B cell (primary cell): ENCODE measurements around the gene PKIB. TPM values are rescaled to one million over a fixed set of nuclear protein-coding genes. Genes with fewer than 3 reads are reported as not detected.
"Not testable (repeated sequence)": the region's sequence is repeated elsewhere in the genome, so short reads cannot be mapped to it uniquely, and the experiment has no call there.

Source experiments
- ATAC-seq: fragments of 200-7000 bp; cut with Tn5 transposase; one replicate; pipeline ENCODE4 v1.10.0; 2021; ENCODE audit warnings: low read depth, mild to moderate bottlenecking, moderate number of reproducible peaks, moderate library complexity
- CTCF ChIA-PET: fragments of 350-600 bp; sonication (Branson Sonifier 250); formaldehyde crosslinking; loops from one replicate; lab custom pipeline; 2021; ENCODE audit warnings: antibody characterized with exemption, inconsistent platforms; lab: Charles Lee
- POLR2A ChIA-PET: fragments of 350-600 bp; sonication (Branson Sonifier 250); formaldehyde crosslinking; loops from one replicate; lab custom pipeline; 2021; ENCODE audit warnings: antibody characterized with exemption; lab: Charles Lee
- DNase-seq: peaks from one replicate; pipeline ENCODE4 v3.0.0; 2013
- H2AFZ ChIP-seq: 2 replicates; pipeline ENCODE4 v1.6.1; 2012; ENCODE audit warnings: mild to moderate bottlenecking, low read depth, low read length; ENCODE audit not compliant: insufficient read depth, poor library complexity, severe bottlenecking
- H3K27ac ChIP-seq, 2 donors: 1 replicate in 1 of 2; 2 replicates in 1 of 2; pipeline ENCODE4 v1.5.1; 2012 to 2013; ENCODE audit warnings: low read length in 2 of 2, mild to moderate bottlenecking in 2 of 2, moderate library complexity in 1 of 2
- H3K27me3 ChIP-seq, 4 experiments: fragments of 200-600 bp in 1 of 4; sonication (generic) in 1 of 4; replicated peaks in 1 of 4; 1 replicate in 2 of 4; 2 replicates in 2 of 4; pipeline versions ENCODE4 v1.6.1 to v1.7.0; 2013 to 2016; ENCODE audit warnings: low read length in 3 of 4, mild to moderate bottlenecking in 2 of 4, mixed read lengths in 1 of 4, moderate library complexity in 1 of 4; ENCODE audit not compliant: insufficient read depth in 4 of 4, control insufficient read depth in 3 of 4; ENCODE audit errors: control extremely low read depth in 1 of 4
- H3K36me3 ChIP-seq, 2 experiments: replicated peaks in 1 of 2; 1 replicate in 1 of 2; 2 replicates in 1 of 2; pipeline versions ENCODE4 v1.6.1 to v1.7.1; 2013; ENCODE audit warnings: low read length in 1 of 2; ENCODE audit not compliant: insufficient read depth in 2 of 2, control insufficient read depth in 1 of 2; ENCODE audit errors: control extremely low read depth in 1 of 2, extremely low read depth in 1 of 2
- H3K4me1 ChIP-seq, 2 donors: fragments of 200-600 bp in 1 of 2; sonication (generic) in 1 of 2; 1 replicate in 1 of 2; 2 replicates in 1 of 2; pipeline versions ENCODE4 v1.5.1 to v1.6.1; 2013 to 2017; ENCODE audit warnings: low read length in 2 of 2; ENCODE audit not compliant: control insufficient read depth in 2 of 2, insufficient read depth in 2 of 2
- H3K4me2 ChIP-seq: replicated peaks from 2 replicates; pipeline ENCODE3; 2012; ENCODE audit warnings: mild to moderate bottlenecking, low read depth, low read length; ENCODE audit not compliant: poor library complexity, severe bottlenecking
- H3K4me3 ChIP-seq, 5 experiments: fragments of 200-600 bp in 1 of 5; sonication (generic) in 1 of 5; 1 replicate in 3 of 5; 2 replicates in 2 of 5; pipeline versions ENCODE4 v1.5.1 to v1.7.0; 2011 to 2016; ENCODE audit warnings: low read length in 4 of 5, mild to moderate bottlenecking in 4 of 5, low read depth in 2 of 5, control low read depth in 1 of 5, moderate library complexity in 1 of 5; ENCODE audit not compliant: insufficient read depth in 1 of 5; ENCODE audit errors: control extremely low read depth in 1 of 5, extremely low read depth in 1 of 5
- H3K79me2 ChIP-seq: fragments of 200-600 bp; sonication (generic); one replicate; pipeline ENCODE4 v1.6.0; 2016; ENCODE audit warnings: low read length; ENCODE audit not compliant: control insufficient read depth, insufficient read depth
- H3K9ac ChIP-seq: fragments of 200-600 bp; sonication (generic); 2 replicates; pipeline ENCODE4 v1.6.1; 2017; ENCODE audit warnings: mild to moderate bottlenecking, low read length, moderate library complexity
- H3K9me3 ChIP-seq, 3 donors: one replicate each; pipeline versions ENCODE4 v1.6.1 to v1.7.1; 2013; ENCODE audit warnings: low read length in 2 of 3; ENCODE audit not compliant: control insufficient read depth in 2 of 3, insufficient read depth in 1 of 3; ENCODE audit errors: control extremely low read depth in 1 of 3
- H4K20me1 ChIP-seq: 2 replicates; pipeline ENCODE4 v1.6.0; 2012; ENCODE audit warnings: mild to moderate bottlenecking, low read length; ENCODE audit not compliant: insufficient read depth, control insufficient read depth, poor library complexity, severe bottlenecking
- H3K27ac Mint-ChIP-seq: one replicate; pipeline ENCODE4 v1.8.0; 2021; ENCODE audit warnings: mixed read lengths
- H3K27me3 Mint-ChIP-seq: one replicate; pipeline ENCODE4 v1.8.0; 2021; ENCODE audit warnings: mixed read lengths
- H3K4me1 Mint-ChIP-seq: one replicate; pipeline ENCODE4 v1.8.0; 2021; ENCODE audit warnings: mixed read lengths
- H3K4me3 Mint-ChIP-seq: one replicate; pipeline ENCODE4 v1.8.0; 2021; ENCODE audit warnings: mixed read lengths
- H3K9me3 Mint-ChIP-seq: one replicate; pipeline ENCODE4 v1.8.0; 2022; ENCODE audit warnings: mixed read lengths; ENCODE audit not compliant: insufficient read depth
- CTCF ChIP-seq: fragments of 200-600 bp; IDR thresholded peaks from one replicate; pipeline ENCODE4 v1.8.0; 2022; ENCODE audit warnings: antibody characterized with exemption, mild to moderate bottlenecking
- EZH2 ChIP-seq: IDR thresholded peaks from 2 replicates; pipeline ENCODE4 v1.6.1; 2012; ENCODE audit warnings: borderline replicate concordance, low read depth, mild to moderate bottlenecking, moderate library complexity, low read length; ENCODE audit not compliant: insufficient read depth, poor library complexity, severe bottlenecking
- WGBS: methylation state at CpG from one replicate; pipeline ENCODE4 v1.1.5; 2013; ENCODE audit warnings: missing lambda C conversion rate; ENCODE audit not compliant: insufficient coverage; 5-methylcytosine and 5-hydroxymethylcytosine counted together
- intact Hi-C: fragments of 100-400 bp; cut with micrococcal nuclease; formaldehyde crosslinking; loops from one replicate; pipeline ENCODE4 v1.10.0; 2022
- polyA plus RNA-seq: library from polyadenylated mRNA; depleted of rRNA; stranded (reverse); fragments of >200 nt; gene quantifications from 2 replicates; pipeline ENCODE4 v1.2.3, GENCODE V29; 2012
- total RNA-seq, 2 donors: library from RNA; stranded (reverse); fragments of 120-200 nt in 1 of 2; gene quantifications; 1 replicate in 1 of 2; 2 replicates in 1 of 2; pipeline versions ENCODE4 v1.2.3 to v1.2.4, GENCODE V29; 2013 to 2022

Gene PKIB
- total and polyA plus RNA-seq, 2 donors (not counting 1 experiment from before 2014, with no cell fraction given) = 0.27 to 1.2 TPM

DNA sequence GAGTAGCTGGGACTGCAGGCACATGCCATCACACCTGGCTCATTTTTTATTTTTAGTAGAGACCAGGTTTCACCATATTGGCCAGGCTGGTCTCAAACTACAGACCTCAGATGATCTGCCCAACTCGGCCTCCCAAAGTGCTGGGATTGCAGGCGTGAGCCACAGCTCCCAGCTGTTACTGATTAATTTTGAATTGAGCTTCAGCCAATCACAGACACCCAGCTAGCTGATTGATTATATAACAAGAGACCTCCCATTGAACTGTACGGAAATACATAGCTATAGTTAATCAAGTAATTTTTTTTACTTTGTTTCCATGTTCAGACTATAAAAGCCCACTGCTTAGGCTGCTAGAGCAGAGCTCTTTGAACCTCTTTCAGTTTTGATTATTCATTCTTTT, 31.6 kb downstream of the PKIB start:
- no peaks in the 10 kb centered on the region for H4K20me1 ChIP-seq
- H3K27ac ChIP-seq = no peak overlapping the region
- intact Hi-C loops = no loop called here
- Mint-ChIP-seq H3K9me3 (no peaks in the 10 kb centered on the region), H3K27ac (no peak overlapping the region), H3K4me3 (no peak overlapping the region), H3K4me1 (no peaks in the 10 kb centered on the region), H3K27me3 (peaks cover 4% of the 10 kb centered on the region)
- H3K79me2 ChIP-seq = no peaks in the 10 kb centered on the region
- TF ChIP-seq EZH2 = no peak
- no peak for TF ChIP-seq CTCF
- ChIA-PET CTCF (no interaction called here), POLR2A (no interaction called here)
- no peaks in the 10 kb centered on the region for H3K36me3 ChIP-seq
- H3K9me3 ChIP-seq = no peaks in the 10 kb centered on the region
- H3K27me3 ChIP-seq = no peaks in the 10 kb centered on the region
- no peak overlapping the region for H2AFZ ChIP-seq
- ATAC-seq (no peak), DNase-seq (no peak)
- H3K4me2 ChIP-seq = no peak overlapping the region
- no peaks in the 10 kb centered on the region for H3K4me1 ChIP-seq
- no peak overlapping the region for H3K4me3 ChIP-seq
- H3K9ac ChIP-seq = no peak overlapping the region
- WGBS = 90% methylated on average over 2 of the region's 3 CpGs

DNA sequence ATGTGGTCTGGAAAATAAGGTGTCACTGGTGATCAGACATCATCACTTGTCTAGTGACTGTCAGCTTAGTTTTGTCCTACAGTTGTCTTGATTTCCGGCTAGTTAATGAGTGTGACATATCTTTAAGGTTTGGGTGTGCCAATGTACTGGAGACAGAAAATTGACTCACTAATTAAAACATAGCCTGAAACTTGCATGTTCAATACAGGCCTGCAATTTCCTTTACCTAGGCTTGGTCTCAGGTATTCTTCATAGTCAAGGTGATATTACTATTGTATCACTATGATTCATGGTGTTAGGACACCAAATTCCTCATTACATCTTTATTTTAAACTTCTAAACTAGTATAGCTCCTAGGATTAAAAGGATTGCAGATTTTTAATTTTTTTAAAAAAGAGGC, 32.4 kb downstream of the PKIB start:
- H3K4me2 ChIP-seq, ATAC-seq, H3K9ac ChIP-seq, H3K9me3 Mint-ChIP-seq, H3K4me1 ChIP-seq, H3K4me1 Mint-ChIP-seq, H3K4me3 ChIP-seq, H3K27ac Mint-ChIP-seq, intact Hi-C loops, H3K27ac ChIP-seq, CTCF ChIA-PET, H3K79me2 ChIP-seq, H3K4me3 Mint-ChIP-seq, DNase-seq, H3K27me3 ChIP-seq, H3K9me3 ChIP-seq, H3K36me3 ChIP-seq, H4K20me1 ChIP-seq, POLR2A ChIA-PET, H3K27me3 Mint-ChIP-seq, H2AFZ ChIP-seq: not testable (repeated sequence)
- no CpG with 5 or more reads among the region's 1 CpG for WGBS
